Measurements from ENCODE around the gene CDH6. TPM values are rescaled to one million over a fixed set of nuclear protein-coding genes. Genes with fewer than 3 reads are reported as not detected.

CDH6 gene
- polyA plus RNA-seq, 1 of the 3 experiments (the other 2 are of a cell fraction) = 1.1 TPM

DNA sequence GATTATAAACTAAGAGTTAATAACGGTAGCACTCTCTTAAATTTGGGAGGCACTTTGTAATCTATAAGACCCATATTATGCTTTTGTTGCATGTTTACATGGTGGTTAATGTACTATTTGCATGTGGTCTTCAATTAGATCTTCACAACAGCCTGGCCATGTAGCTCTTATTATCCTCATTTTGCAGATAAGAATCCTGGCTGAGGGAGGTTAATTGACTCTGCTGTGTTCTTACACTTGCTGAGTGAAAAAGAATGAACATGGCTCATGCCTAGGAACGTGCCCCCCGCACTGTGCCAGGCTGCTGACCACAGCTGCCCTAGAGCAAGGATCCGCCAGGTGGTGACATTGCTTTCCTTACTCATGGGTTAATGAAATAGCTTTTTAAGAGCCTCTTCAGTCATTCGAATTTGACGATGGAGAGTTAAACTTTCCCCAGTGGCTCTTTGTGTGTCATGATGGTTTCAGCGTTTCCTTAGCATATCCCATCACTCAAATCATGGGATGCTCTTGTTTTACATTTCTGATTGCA, 97.9 kb downstream of the CDH6 start:
- Histone ChIP-seq H4K20me1 (ENCODE audit: insufficient read depth) (no peaks in the 10 kb centered on the region), H3K4me1 (ENCODE audit: control insufficient read depth in 1 of 2, insufficient read depth in 2 of 2, low read depth in 1 of 2, low read length in 1 of 2) (peaks cover 0 to 8% of the 10 kb centered on the region in 2 experiments; a peak in 1 of 4 replicates), H3K9ac (no peak overlapping the region), H3K4me3 (ENCODE audit: low read depth in 2 of 2, low read length in 1 of 2) (no peak overlapping the region), H2AFZ (ENCODE audit: low read depth) (no peak overlapping the region), H3F3A (replicated peaks; ENCODE audit: insufficient read depth) (no peaks in the 10 kb centered on the region), H3K4me2 (no peak overlapping the region), H3K36me3 (replicated peaks in 1 of 2; ENCODE audit: control insufficient read depth in 1 of 2, insufficient read depth in 2 of 2, low read length in 1 of 2) (no peaks in the 10 kb centered on the region), H3K9me3 (no peaks in the 10 kb centered on the region), H3K27ac (ENCODE audit: low read depth in 2 of 2, low read length in 1 of 2) (no peak overlapping the region), H3K9me2 (no peaks in the 10 kb centered on the region), H3K27me3 (ENCODE audit: insufficient read depth) (no peaks in the 10 kb centered on the region), H3K79me2 (ENCODE audit: insufficient read depth) (no peaks in the 10 kb centered on the region)
- TF ChIP-seq SMC3 (IDR thresholded peaks at IDR 0.05; ENCODE audit: low read depth, low read length) (no peak), MEF2A (IDR thresholded peaks at IDR 0.05; ENCODE audit: borderline replicate concordance, low read depth) (no peak), FOSL2 (IDR thresholded peaks at IDR 0.05; ENCODE audit: borderline replicate concordance, low read depth) (no peak), JUND (IDR thresholded peaks at IDR 0.05) (no peak), RAD21 (IDR thresholded peaks at IDR 0.05; ENCODE audit: low read length) (no peak), ELF1 (IDR thresholded peaks at IDR 0.05) (no peak), TAF1 (IDR thresholded peaks at IDR 0.05; ENCODE audit: borderline replicate concordance, low read depth, low read length) (no peak), RCOR1 (IDR thresholded peaks at IDR 0.05; ENCODE audit: low read length) (no peak), RFX5 (IDR thresholded peaks at IDR 0.05; ENCODE audit: low read length) (no peak), NFIC (IDR thresholded peaks at IDR 0.05; ENCODE audit: borderline replicate concordance) (no peak), SIN3A (IDR thresholded peaks at IDR 0.05; ENCODE audit: borderline replicate concordance, low read depth, low read length) (no peak), POLR2AphosphoS5 (IDR thresholded peaks at IDR 0.05; ENCODE audit: low read depth, low read length) (no peak), YY1 (IDR thresholded peaks at IDR 0.05; ENCODE audit: low read depth) (no peak)
- TF ChIP-seq, protein P1, sequence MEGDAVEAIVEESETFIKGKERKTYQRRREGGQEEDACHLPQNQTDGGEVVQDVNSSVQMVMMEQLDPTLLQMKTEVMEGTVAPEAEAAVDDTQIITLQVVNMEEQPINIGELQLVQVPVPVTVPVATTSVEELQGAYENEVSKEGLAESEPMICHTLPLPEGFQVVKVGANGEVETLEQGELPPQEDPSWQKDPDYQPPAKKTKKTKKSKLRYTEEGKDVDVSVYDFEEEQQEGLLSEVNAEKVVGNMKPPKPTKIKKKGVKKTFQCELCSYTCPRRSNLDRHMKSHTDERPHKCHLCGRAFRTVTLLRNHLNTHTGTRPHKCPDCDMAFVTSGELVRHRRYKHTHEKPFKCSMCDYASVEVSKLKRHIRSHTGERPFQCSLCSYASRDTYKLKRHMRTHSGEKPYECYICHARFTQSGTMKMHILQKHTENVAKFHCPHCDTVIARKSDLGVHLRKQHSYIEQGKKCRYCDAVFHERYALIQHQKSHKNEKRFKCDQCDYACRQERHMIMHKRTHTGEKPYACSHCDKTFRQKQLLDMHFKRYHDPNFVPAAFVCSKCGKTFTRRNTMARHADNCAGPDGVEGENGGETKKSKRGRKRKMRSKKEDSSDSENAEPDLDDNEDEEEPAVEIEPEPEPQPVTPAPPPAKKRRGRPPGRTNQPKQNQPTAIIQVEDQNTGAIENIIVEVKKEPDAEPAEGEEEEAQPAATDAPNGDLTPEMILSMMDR (IDR thresholded peaks at IDR 0.05) = no peak
- TF ChIP-seq, protein P2, sequence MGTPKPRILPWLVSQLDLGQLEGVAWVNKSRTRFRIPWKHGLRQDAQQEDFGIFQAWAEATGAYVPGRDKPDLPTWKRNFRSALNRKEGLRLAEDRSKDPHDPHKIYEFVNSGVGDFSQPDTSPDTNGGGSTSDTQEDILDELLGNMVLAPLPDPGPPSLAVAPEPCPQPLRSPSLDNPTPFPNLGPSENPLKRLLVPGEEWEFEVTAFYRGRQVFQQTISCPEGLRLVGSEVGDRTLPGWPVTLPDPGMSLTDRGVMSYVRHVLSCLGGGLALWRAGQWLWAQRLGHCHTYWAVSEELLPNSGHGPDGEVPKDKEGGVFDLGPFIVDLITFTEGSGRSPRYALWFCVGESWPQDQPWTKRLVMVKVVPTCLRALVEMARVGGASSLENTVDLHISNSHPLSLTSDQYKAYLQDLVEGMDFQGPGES (IDR thresholded peaks at IDR 0.05; ENCODE audit: low read depth, low read length) = no peak
- TF ChIP-seq, protein P3, sequence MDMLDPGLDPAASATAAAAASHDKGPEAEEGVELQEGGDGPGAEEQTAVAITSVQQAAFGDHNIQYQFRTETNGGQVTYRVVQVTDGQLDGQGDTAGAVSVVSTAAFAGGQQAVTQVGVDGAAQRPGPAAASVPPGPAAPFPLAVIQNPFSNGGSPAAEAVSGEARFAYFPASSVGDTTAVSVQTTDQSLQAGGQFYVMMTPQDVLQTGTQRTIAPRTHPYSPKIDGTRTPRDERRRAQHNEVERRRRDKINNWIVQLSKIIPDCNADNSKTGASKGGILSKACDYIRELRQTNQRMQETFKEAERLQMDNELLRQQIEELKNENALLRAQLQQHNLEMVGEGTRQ (IDR thresholded peaks at IDR 0.05; ENCODE audit: borderline replicate concordance, low read depth, low read length) = no peak
- TF ChIP-seq, protein P4, sequence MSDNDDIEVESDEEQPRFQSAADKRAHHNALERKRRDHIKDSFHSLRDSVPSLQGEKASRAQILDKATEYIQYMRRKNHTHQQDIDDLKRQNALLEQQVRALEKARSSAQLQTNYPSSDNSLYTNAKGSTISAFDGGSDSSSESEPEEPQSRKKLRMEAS (IDR thresholded peaks at IDR 0.05; ENCODE audit: low read depth) = no peak
- TF ChIP-seq, protein P5, sequence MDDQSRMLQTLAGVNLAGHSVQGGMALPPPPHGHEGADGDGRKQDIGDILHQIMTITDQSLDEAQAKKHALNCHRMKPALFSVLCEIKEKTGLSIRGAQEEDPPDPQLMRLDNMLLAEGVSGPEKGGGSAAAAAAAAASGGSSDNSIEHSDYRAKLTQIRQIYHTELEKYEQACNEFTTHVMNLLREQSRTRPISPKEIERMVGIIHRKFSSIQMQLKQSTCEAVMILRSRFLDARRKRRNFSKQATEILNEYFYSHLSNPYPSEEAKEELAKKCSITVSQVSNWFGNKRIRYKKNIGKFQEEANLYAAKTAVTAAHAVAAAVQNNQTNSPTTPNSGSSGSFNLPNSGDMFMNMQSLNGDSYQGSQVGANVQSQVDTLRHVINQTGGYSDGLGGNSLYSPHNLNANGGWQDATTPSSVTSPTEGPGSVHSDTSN (IDR thresholded peaks at IDR 0.05) = no peak
- TF ChIP-seq, protein P6, sequence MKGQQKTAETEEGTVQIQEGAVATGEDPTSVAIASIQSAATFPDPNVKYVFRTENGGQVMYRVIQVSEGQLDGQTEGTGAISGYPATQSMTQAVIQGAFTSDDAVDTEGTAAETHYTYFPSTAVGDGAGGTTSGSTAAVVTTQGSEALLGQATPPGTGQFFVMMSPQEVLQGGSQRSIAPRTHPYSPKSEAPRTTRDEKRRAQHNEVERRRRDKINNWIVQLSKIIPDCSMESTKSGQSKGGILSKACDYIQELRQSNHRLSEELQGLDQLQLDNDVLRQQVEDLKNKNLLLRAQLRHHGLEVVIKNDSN (IDR thresholded peaks at IDR 0.05; ENCODE audit: borderline replicate concordance, low read depth) = no peak
- TF ChIP-seq, protein P7, sequence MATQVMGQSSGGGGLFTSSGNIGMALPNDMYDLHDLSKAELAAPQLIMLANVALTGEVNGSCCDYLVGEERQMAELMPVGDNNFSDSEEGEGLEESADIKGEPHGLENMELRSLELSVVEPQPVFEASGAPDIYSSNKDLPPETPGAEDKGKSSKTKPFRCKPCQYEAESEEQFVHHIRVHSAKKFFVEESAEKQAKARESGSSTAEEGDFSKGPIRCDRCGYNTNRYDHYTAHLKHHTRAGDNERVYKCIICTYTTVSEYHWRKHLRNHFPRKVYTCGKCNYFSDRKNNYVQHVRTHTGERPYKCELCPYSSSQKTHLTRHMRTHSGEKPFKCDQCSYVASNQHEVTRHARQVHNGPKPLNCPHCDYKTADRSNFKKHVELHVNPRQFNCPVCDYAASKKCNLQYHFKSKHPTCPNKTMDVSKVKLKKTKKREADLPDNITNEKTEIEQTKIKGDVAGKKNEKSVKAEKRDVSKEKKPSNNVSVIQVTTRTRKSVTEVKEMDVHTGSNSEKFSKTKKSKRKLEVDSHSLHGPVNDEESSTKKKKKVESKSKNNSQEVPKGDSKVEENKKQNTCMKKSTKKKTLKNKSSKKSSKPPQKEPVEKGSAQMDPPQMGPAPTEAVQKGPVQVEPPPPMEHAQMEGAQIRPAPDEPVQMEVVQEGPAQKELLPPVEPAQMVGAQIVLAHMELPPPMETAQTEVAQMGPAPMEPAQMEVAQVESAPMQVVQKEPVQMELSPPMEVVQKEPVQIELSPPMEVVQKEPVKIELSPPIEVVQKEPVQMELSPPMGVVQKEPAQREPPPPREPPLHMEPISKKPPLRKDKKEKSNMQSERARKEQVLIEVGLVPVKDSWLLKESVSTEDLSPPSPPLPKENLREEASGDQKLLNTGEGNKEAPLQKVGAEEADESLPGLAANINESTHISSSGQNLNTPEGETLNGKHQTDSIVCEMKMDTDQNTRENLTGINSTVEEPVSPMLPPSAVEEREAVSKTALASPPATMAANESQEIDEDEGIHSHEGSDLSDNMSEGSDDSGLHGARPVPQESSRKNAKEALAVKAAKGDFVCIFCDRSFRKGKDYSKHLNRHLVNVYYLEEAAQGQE (IDR thresholded peaks at IDR 0.05; ENCODE audit: low read depth, low read length) = no peak
- ChIA-PET POLR2A (no interaction called here), CTCF (interaction anchor here (1.3 kb wide), 1 partner anchor 21 kb away, joined by 3 read pairs; no protein-coding TSS in a partner anchor)
- DNase-seq = peak; percentile 8
- 53% methylated on average over 7 of the region's 7 CpGs for WGBS (ENCODE audit: low lambda C conversion rate)
